GM03348 (cell line): ENCODE measurements around the gene PLVAP.

Source experiments
- DNase-seq: peaks from one replicate; pipeline ENCODE4 v3.0.0; 2012; ENCODE audit warnings: low spot score

PLVAP gene

GRCh38 chr19:17302391-17303166 lies 74.6 kb downstream of the PLVAP start:
- peak; percentile 28 for DNase-seq
